CMK (cell line): ENCODE results near the gene AFTPH.

ENCODE experiments used
- DNase-seq: peaks from one replicate; pipeline ENCODE4 v3.0.0-alpha.2; 2010; ENCODE audit warnings: low read depth

Gene AFTPH

DNA sequence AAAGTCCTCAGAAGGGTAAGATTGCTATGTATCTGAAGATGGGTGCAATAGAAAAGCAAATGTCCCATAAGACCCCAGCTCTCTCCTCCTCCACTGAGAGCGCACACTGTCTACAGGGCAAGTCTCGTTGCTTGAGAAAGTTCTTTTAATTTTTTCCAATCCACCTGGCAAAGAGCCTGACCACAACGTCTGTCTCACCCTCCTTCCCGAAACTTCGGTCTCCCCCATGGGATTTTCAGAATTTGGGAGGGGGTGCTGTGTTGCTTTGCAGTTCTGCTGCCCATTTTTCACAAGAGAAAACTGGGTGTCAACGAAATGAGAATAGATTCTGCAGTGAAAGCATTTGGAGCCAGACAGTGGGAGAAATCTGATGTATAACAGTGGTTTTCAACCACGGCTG is 89.1 kb downstream of the AFTPH start:
- DNase-seq = no peak

DNA sequence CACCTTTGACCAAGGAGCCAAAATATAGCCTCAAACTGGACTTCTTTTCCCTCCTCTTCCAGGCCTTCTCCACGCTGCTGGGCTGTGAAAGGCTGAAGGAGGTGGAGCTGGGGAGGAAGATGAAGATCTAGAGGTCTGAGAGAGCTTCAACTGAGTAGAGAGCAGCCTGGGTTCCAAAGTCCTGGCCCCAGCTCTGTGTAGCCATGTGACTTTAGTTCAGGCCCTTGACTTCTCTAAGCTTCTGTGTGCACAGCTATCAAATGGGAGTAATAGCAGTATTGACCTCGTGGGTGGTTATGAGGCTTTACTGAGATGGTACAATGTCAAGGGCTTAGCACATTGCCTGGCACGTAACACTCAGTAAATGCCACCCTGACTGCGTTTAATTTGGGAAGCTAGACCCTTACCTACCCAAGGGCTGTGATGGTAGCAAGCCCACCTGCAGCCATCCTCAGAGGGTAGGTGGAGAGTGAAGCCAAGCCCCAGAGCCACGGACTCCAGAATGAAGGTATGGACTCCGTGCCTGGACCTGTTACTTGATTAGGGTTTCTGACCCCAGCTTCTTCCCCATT is 91.2 kb downstream of the AFTPH start:
- DNase-seq = no peak

DNA sequence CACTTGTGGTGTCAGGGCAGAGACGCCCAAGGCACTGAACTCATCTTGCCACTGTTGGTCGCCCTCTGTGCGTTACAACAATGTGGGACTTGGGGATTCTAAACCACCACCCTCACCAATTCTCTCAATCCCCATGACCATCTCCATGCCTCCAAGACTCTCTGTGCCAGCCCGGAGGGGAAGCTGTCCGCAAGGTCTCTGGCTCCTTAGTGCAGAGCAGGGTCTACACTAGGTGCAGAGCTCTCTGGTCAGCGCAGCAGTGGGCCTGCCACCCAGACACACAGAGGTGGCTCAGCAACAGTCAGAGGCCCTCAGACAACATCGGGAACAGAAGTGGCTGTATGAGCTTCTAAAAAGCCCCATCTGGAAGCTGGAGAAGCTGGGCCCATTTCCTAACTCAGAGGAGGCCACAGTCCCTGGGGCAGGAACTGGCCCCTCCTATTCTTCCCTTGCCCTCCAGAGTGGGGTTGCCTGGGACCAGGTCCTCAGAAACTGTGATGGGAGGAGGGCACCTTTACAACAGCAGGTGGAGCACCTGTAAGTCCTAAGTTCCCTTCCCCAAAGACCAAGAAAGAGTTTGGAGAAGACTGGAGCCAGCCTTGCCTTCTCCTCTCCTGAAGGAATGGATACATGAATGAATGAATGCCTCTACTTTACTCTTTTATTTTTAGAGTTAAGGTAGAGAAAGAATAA is 91.9 kb downstream of the AFTPH start:
- no peak for DNase-seq

DNA sequence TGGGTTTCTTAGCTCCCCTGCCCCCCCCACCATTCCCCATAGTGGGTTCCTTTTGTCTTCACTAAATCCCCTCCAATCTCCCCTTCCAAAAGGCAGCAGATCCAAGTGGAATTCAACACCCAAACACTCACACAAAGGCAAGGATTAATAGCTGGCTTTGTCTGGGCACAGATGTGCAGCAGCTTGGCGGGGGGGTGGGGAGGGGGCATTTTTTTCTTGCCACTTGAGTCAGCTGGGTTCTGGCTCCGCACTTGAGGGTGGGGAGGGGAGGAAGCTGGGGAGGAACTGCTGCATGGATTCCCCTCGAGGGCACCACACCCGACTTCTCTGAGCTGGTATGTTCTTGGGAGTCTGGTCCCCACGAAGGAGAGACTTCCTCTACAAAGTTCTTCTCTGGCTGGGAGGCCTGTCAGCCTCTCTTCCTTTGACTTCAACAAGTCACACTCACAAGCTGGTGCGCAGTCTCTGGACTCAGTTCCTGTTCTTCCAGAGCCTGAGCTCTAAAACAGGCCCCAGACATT is 93.6 kb downstream of the AFTPH start:
- no peak for DNase-seq

DNA sequence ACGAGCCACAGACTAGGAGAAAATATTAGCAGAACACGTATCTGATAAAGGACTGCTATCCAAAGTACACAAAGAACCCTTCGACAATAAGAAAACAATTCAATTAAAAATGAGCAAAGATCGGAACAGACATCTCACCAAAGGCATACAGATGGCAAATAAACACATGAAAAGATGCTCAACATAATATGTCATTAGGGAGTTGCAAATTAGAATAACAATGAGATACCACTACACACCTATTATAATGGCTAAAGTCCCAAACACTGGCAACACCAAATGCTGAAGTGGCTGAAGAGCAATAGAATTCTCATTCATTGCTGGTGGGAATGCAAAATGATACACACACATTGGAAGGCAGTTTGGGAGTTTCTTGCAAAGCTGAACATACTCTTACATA is 96.5 kb downstream of the AFTPH start:
- DNase-seq = no peak

DNA sequence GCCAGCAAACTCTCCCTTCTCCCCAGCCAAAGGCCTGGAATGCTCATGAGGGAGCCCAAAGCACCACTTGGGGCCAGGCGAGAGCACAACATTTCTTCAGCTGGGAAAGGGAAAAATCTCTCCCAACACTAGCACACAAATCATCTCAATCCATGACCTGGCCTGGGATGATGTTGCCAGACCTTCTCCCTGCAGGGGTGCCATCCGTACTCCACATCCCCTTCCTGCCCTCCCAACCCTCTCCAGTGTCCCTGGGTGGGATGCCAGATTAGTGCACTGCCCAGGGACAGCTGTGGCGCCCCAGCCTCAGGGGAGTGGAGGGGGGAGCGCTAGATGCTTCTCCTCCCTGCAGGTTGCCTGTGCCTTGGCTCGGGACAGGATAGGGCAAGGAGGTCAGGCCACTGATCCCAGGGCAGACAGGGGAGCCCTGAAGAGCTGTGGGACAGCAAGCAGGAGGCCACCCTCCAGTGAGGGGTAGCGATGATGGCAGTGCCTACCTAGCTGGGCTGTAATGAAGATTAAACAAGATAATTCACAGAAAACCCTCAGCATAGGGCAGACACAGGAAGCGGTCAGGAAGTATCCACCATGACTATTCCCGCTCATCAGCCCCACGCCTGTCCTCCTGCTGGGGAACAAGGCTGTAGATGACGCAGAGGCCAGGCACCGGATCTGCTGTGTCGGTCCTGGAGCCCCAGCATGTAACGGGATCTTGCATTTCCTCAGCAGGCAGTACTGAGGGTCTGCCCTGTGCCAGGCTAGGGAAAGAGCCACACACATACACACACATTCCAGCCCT is 98.5 kb downstream of the AFTPH start:
- no peak for DNase-seq

DNA sequence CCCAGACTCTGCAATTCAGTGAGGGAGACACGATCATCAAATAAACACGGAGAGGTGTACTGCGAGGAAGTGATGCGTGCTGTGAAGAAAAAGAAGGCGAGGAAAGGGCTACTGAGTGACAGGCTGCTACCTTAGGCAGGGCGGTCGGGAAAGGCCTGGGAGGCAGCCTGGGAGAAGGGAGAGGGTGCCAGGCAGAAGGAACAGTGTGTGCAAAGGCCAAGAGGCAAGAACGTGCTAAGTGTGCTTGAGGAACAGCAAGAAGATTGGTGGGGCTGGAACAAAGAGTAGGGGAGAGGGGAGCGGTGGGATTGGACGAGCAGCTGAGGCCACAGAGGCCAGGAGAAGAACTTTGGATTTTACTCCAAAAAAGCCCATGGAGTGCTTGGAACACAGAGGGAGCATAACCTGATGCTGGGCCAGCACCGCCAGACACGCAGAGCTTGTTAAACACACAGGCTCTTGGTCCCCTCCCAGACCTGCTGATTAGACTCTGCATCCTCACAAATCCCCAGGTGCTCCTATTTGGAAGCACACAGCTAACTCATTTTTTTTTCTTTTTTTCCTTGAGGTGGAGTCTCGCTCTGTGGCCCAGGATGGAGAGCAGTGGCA is 99.2 kb downstream of the AFTPH start:
- DNase-seq = no peak

DNA sequence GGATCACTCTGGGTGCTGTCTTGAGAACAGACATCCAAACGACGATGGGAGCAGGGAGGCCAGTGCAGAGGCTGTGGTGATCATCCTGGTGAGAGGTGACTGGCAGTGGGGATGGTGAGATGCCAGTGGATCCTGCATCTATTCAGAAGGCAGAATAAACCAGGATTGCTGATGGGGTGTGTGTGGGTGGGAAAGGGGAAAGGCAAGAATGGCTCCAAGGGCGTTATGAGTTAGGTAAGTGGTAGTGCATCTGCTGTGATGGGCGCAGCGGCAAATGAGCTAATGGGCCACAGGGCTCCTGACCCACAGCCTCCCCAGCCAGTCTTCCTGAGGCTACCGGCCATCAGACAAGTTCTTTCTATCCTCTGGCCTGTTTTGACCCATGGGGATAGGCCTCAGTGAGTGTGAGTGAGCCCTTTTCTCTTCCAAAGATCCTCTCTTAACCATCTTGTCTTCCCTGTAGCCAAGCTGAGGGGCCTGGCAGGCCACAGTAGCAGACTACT is 100.0 kb downstream of the AFTPH start:
- no peak for DNase-seq

DNA sequence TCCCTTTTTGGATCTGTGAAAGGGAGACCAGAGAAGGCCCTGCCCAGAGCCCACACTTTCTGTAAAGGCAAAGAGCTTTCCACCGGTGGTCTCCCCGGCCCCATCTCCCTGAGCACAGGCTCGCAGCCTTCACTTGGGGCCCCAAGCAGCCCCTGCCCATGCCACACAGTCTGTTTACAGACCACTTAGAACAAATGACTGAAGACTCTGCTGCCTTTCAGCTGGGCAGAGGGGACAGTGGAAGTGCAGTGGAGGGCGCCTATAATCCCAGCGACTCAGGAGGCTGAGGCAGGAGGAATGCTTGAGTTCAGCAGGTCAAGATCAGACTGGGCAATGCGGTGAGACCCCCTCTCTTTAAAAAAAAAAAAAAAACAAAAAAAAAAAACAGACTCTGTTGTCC is 100.7 kb downstream of the AFTPH start:
- no peak for DNase-seq

DNA sequence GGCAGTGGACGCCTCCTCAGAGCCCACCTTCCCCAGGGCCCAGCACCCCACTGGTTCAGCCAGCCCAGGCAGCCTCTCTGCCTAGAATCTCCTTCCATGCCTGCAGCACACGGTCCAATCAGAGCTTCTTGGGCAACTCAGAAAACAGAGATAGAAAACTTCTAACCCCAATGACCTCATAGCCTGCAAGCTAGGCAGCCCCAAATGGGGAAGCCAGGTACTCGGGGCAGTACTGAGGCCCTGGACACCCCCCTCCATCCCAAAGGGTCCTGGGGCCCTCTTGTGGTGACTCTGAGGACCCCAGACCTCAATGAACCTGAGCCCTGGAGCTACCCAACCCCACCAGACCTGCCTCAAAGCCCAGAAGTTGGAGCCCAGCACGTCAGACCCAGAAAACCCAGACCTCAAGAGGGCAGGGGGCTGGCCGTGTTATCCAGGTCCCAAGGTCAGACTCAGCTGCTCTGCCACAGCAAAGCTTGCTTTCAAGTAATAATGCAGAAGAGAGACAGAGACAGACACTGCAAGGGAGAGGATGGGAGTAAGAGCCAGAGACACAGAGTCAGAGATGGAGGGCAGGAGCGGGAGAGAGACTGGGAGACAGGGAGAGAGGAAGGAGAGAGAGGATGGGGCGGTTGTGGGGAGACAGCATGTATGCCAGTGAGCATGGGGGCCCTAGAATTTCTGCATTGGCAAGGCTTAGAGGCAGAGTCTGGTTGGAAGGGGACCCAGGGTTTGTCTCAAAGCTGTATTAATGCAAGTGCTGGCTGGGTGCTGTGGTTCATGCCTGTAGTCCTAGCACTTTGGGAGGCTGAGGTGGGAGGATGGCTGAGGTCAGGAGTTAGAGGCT is 101.4 kb downstream of the AFTPH start:
- DNase-seq = no peak

DNA sequence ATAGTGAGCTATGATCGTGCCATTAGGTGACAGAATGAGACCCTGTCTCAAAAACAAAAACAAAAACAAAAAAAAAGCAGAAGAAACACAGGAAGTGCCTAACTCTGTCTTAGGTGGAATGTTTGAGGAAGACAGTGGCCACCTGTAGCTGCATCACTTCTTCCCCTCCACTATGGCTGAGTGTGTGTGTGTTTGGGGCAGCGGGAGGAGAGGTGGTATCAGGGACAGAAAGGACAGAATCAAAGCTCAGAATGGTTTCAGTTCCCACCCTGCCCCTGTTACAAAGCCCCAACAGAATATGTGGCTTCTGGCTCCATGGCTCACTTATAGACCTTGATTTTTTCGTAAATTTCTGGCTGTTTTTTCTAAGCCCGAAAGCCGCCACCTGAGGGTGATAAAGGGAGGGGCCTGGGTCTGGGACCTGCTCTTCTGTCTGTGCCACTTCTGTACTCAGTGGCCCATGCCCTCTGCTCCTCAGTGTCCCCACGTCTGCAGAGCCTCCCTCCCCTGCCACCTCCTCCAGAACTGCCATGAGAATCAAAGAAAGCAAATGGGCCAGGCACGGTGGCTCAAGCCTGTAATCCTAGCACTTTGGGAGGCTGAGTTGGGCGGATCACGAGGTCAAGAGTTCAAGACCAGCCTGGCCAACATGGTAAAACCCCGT is 102.2 kb downstream of the AFTPH start:
- DNase-seq = no peak

DNA sequence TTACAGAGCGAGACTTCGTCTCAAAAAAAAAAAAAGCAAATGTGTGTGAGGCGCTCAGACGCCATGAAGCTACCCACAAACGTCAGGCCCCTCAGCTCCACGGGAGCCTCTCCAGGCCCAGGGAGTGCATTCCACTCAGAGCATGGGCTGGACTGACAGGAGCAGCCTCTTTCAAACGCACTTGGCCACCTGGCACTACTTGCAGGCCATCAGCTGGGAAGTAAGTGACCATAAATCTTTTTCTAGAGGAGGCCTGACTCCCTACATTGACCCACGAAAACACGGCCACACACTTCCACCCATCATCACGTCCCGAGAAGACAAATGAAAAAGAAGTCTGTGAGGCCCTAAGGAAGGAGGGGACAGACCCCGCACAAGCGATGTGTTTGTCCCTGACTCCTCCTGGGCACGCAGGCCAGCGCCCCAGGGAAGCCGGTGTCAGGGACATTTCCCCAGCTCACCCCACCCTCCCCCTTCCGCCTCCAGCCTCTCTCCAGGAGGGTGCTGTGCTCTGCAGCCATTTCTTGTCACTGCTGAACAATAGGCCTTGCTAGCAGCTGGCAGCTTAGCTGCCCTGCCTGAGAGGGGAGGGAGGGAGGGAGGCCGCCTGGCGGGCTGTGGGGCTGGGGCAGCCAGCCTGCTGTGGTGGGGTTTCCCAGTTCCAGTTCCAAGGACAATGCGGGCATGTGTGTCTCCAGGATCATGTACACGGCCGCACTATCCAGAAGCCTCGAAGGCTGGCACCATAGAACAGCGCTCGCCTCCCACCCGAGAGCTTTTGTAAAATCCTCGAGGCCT is 103.0 kb downstream of the AFTPH start:
- DNase-seq = no peak

DNA sequence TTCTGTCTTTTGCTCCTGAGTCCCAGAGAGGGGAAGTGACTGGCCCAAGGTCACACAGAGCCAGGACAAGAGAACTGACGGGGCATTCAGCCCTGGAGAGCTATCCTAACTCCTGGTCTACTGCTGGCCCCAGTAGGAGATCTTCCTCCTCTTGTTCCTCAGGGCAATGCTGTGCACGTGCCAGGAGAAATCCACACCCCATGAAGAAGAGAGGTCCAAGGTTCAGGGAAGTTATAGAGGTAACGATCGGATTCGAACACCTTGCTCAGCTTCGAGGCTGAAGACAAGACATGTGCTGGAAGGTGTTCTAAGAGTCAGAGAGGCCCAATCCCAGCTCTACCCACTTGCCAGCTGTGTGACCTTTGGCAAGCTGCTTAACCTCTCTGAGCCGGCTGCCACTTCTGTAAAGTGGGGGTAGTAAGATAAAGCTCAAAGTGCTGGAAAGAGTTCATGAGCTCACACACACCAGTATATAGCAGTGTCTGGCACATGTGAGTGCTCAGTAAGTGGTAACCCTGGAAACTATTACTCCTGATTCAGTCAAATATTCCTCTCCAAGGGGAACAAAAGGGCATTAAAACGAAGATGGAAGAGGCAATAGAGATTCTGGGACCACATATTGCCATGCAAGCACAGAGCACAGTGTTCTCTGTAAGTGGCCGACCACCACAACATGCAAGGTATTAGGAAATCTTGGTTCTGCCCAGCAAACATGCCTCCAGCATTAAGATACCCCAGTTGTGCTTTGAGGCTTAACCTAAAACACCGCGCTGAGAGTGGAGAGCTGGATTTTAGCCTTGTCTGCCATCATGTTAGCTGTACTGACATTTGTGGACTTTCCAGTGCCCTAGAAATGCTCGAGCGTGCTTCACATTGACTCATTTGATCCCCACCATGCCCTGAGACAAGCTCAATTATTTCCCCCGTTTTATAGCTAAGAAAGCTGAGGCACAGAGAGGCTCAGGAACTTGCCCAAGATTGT is 104.0 kb downstream of the AFTPH start:
- no peak for DNase-seq

DNA sequence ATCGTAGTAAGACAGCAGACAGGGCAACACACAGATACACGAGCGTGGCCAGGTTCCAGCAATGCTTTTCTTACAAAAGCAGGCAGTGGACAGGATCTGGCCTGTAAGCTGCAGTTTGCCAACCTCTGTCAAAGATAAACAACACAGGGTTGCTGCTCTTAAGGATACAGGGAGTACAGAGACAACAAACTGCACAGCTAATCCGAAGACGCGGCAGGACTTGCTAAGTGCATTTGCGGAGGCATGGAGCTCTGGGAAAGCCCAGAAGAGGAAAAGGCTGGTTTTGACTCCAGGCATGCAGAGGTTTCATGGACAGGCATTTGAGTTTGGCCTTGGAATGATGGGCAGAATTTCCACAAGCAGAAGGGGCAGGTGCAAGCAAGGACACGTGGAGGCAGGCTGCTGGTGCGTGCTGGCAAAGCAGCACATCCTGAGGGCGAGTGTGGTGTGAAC is 105.2 kb downstream of the AFTPH start:
- DNase-seq = no peak

DNA sequence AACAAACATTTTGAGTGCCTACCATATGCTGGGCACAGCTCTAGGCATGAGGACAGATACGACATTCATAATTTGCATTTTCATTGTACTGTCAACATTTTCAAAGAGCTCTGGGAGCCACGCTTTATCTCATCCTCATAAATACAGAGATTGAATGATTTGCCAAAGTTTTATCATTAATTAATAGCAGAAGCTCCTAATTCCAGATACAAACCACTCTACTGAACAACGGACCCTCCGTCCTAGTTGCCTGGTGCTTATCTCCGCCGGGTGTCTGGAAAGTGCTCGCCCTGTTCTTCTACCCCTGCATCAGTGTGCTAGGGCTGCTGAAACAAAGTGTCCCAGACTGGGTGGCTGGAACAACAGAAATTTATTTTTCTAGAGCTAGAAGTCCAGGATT is 105.7 kb downstream of the AFTPH start:
- DNase-seq = no peak

DNA sequence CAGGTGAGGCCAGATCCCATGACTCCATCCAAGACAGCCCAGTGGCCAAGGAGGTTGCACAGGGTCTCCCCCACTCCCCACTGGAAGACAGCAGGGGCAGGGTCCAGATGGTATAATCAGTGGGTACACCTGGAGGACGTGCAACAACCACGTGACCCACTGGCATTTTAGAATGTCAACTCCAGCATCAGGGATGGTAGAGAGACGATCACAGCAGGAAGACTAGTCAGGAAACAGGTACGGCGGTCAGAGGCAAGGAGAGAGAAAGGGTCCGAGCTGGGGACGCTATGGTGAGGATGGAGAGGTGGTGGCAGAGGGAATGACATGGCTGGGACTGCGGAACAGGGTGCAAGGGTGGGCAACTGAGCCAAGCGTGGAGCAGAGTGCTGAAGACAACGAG is 106.6 kb downstream of the AFTPH start:
- DNase-seq = no peak

DNA sequence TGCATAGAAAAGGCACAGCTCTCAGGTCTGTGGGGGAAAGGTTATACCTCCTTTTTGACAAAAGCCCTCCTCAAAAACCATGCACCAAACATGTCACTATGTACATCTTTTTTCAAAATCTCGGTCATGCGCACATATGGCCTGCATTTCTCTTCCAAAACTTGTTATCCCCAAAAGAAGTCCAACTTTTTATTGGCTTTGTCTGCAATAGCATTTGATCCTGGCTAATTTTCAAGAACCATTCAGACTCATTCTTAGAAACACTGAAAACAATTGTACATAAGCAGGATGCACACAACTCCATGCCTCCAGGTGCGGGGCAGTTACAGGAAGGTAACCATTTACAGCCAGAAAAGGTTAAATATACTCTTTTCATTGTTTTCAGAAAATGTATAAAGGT is 107.6 kb downstream of the AFTPH start:
- no peak for DNase-seq

DNA sequence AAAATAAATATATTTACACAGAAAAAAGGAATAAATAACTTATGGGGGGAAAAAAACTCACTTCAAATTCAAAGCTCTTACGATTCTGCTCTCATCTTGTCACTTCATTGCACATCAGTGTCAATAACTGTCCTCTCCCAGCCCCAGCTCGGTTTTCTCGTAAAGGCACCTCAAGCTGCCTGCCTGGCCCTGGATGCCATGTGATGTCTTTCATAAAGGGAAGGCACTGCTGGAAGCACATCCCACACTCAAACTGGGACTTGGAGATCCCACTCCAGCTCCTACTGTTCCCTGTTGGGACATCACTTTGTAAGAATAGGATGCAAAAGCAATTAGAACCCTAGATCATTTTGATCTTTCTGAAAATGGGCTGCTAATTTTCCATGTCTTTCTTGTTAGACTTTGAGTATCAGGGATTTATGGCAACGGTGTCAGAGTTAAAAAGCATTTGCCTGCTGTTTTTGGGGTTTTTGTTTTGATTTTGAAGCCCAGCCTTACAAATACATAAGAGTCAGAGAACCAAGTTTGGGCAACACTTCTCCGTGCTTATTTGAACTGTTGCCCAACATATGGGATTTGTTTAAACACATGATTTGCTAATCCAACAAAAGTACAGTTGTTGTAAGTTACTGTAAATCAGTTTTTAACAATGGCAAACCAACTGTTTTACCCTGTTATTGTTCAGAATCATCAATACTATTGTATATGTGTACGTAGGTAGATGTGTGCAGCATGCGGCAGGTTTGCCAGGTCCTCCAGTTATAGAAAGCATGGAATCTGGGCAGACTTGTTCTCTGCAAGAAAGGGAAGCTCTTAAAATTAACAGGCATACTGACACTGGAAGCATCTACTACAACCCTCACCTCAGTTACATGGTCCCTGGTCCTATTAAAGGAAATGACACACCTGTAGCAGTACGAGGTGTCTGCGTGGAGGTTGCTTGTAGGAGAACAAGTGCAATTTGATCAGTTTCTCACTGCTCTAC is 109.0 kb downstream of the AFTPH start:
- no peak for DNase-seq
